ENCODE results near the gene CCDC187. TPM values are rescaled to one million over a fixed set of nuclear protein-coding genes. Genes with fewer than 3 reads are reported as not detected.
"Not testable (repeated sequence)": the region's sequence is repeated elsewhere in the genome, so short reads cannot be mapped to it uniquely, and the experiment has no call there.

Gene CCDC187
- 0.02 TPM in 1 of 2 replicates, not detected in the other for total RNA-seq

- intact Hi-C loops (cut with micrococcal nuclease) = no loop called here
Observed at GRCh38 chr9:136303825-136304416, at the start of gene CCDC187. CCDC187 (minus strand) TSS chr9:136304094; CDS start chr9:136303830, 264 bp downstream.

- intact Hi-C loops (cut with micrococcal nuclease) = no loop called here
Observed at GRCh38 chr9:136353088-136353487, 49.2 kb upstream of the CCDC187 start.

GRCh38 chr9:136352682-136353081 lies 48.8 kb upstream of the CCDC187 start:
- intact Hi-C loops (cut with micrococcal nuclease) = no loop called here

- intact Hi-C loops (cut with micrococcal nuclease) = not testable (repeated sequence)
Observed at GRCh38 chr9:136351868-136352267, 48.0 kb upstream of the CCDC187 start.

GRCh38 chr9:136351252-136351800 lies 47.4 kb upstream of the CCDC187 start:
- intact Hi-C loops (cut with micrococcal nuclease) = no loop called here

GRCh38 chr9:136349546-136349945 lies 45.7 kb upstream of the CCDC187 start:
- intact Hi-C loops (cut with micrococcal nuclease) = no loop called here

GRCh38 chr9:136348691-136349090 lies 44.8 kb upstream of the CCDC187 start:
- intact Hi-C loops (cut with micrococcal nuclease) = no loop called here

- intact Hi-C loops (cut with micrococcal nuclease) = no loop called here
Observed at GRCh38 chr9:136347472-136348256, 43.8 kb upstream of the CCDC187 start.

GRCh38 chr9:136346927-136347465 lies 43.1 kb upstream of the CCDC187 start:
- intact Hi-C loops (cut with micrococcal nuclease) = no loop called here

GRCh38 chr9:136346157-136346481 lies 42.2 kb upstream of the CCDC187 start:
- intact Hi-C loops (cut with micrococcal nuclease) = no loop called here

GRCh38 chr9:136345281-136346156 lies 41.6 kb upstream of the CCDC187 start:
- intact Hi-C loops (cut with micrococcal nuclease) = no loop called here

- intact Hi-C loops (cut with micrococcal nuclease) = no loop called here
Observed at GRCh38 chr9:136344544-136345280, 40.8 kb upstream of the CCDC187 start.

- intact Hi-C loops (cut with micrococcal nuclease) = loop anchor here (2.0 kb wide), 1 partner anchor 19 kb away; the partner anchor contains the start of gene DNLZ
Observed at GRCh38 chr9:136343884-136344269, 40.0 kb upstream of the CCDC187 start.

GRCh38 chr9:136343121-136343883 lies 39.4 kb upstream of the CCDC187 start:
- intact Hi-C loops (cut with micrococcal nuclease) = loop anchor here (2.0 kb wide), 1 partner anchor 19 kb away; the partner anchor contains the start of gene DNLZ

GRCh38 chr9:136342181-136343120 lies 38.6 kb upstream of the CCDC187 start:
- intact Hi-C loops (cut with micrococcal nuclease) = loop anchor here (2.0 kb wide), 1 partner anchor 20 kb away; the partner anchor contains the start of gene DNLZ

- intact Hi-C loops (cut with micrococcal nuclease) = loop anchor here (2.0 kb wide), 1 partner anchor 21 kb away; the partner anchor contains the start of gene DNLZ
Observed at GRCh38 chr9:136341769-136342168, 37.9 kb upstream of the CCDC187 start.

GRCh38 chr9:136341042-136341655 lies 37.3 kb upstream of the CCDC187 start:
- intact Hi-C loops (cut with micrococcal nuclease) = no loop called here

All from T-helper 2 cell treated with Interferon-gamma antibody and Interleukin-4, amounts not matched to agents 100 ng/mL and 5 ng/mL, for 36 hours (primary cell).